ENCODE data around the gene PDLIM3.

DNA sequence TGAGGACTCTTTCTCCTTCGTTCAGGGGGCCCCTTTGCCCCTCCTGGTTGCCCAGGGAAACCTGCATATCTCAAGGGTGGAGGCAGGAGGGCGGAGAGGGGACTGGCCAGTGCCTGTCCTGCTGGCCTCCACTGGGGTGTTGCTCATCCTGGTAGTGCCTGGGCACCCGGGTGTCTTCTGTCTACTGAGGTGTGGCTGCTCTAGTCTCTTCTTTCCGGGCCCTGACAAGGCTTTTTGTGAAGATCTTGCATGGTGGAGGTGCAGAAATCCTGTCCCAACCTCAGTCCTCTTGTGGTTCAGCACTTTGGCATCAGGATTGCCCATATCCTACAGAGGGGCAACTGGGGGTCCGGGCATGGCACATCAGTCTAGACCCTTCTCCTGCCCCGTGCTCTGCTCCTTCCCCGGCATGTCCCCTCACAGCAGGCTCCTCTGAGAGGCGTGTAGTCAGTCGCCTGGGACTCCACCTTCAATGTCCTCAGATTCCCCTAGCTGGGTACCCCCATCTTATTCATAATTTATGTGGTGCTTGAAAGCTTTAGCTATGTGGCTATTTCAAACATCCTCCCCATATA, 65.6 kb downstream of the PDLIM3 start:
- TF ChIP-seq, protein P1, sequence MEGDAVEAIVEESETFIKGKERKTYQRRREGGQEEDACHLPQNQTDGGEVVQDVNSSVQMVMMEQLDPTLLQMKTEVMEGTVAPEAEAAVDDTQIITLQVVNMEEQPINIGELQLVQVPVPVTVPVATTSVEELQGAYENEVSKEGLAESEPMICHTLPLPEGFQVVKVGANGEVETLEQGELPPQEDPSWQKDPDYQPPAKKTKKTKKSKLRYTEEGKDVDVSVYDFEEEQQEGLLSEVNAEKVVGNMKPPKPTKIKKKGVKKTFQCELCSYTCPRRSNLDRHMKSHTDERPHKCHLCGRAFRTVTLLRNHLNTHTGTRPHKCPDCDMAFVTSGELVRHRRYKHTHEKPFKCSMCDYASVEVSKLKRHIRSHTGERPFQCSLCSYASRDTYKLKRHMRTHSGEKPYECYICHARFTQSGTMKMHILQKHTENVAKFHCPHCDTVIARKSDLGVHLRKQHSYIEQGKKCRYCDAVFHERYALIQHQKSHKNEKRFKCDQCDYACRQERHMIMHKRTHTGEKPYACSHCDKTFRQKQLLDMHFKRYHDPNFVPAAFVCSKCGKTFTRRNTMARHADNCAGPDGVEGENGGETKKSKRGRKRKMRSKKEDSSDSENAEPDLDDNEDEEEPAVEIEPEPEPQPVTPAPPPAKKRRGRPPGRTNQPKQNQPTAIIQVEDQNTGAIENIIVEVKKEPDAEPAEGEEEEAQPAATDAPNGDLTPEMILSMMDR (IDR thresholded peaks at IDR 0.05), result no peak
- no peak for TF ChIP-seq POLR2A (IDR thresholded peaks at IDR 0.05)

Measured in uterus (tissue), 2 donors.